Measurements from ENCODE around the gene ANO6. TPM values are rescaled to one million over a fixed set of nuclear protein-coding genes. Genes with fewer than 3 reads are reported as not detected.

Gene ANO6
- total RNA-seq, result 29.7 and 52.6 TPM in 2 replicates

GRCh38 chr12:45215419-45216229 is at the start of gene ANO6:
ANO6 (plus strand) TSS chr12:45216095; CDS start chr12:45216322, 227 bp downstream.

Other genes starting within 250 kb of the ANO6 start
- not detected in 2 replicates for gene DBX2, start 165.0 kb upstream of the ANO6 start, total RNA-seq